GM21717 (cell line): ENCODE results near the gene SELENOW.
"Not testable (repeated sequence)": the region's sequence is repeated elsewhere in the genome, so short reads cannot be mapped to it uniquely, and the experiment has no call there.

ENCODE experiments used
- ATAC-seq: cut with Tn5 transposase; IDR thresholded peaks from one replicate; pipeline ENCODE4 v1.9.1; 2021; ENCODE audit warnings: mild to moderate bottlenecking, moderate library complexity; ENCODE audit not compliant: unreplicated experiment

Gene SELENOW

DNA sequence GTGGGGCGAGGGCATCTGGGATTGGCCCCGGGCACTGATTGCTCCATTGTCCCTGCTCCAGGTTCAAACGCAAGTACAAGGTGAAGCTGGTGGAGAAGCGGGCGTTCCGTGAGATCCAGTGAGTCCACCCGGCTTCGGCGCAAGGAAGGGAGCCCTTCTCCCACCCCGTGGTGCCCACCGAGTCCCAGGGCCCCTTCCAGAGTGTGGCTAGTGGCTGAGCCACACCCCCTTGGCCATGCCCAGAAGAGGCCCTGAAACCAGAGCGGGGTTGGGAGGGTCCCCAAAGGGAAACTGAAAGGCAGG lies 21.9 kb upstream of the SELENOW start:
- no peak for ATAC-seq

DNA sequence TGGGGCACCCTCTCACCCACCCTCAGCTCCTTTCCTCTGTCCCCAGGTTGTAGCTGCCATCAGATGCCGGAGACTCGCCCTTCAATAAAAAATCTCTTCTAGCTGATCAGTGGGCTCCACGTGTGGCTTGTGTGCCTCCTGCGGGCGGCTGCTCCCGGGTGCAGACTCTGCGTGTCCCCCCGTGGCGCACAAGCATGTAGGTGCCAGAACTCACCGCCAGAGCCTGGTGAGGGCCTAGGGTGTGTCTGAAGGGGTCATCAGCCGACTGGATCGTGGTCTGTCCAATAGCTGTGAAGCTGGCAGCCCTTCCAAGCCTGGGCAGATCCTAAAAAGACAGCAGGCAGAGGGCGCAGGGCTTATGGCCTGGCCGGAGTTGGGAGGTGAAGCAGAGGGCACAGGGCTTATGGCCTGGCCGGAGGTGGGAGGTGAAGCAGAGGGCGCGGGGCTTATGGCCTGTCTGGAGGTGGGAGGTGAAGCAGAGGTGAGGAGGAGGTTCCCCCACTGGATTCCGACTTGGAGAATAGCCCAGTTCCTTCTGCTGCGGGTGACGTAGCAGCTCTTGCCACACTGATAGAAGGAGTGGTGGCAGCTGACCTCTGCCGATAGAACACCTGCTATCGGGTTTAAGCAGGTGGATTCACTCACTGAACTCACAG lies 21.4 kb upstream of the SELENOW start:
- ATAC-seq = no peak

DNA sequence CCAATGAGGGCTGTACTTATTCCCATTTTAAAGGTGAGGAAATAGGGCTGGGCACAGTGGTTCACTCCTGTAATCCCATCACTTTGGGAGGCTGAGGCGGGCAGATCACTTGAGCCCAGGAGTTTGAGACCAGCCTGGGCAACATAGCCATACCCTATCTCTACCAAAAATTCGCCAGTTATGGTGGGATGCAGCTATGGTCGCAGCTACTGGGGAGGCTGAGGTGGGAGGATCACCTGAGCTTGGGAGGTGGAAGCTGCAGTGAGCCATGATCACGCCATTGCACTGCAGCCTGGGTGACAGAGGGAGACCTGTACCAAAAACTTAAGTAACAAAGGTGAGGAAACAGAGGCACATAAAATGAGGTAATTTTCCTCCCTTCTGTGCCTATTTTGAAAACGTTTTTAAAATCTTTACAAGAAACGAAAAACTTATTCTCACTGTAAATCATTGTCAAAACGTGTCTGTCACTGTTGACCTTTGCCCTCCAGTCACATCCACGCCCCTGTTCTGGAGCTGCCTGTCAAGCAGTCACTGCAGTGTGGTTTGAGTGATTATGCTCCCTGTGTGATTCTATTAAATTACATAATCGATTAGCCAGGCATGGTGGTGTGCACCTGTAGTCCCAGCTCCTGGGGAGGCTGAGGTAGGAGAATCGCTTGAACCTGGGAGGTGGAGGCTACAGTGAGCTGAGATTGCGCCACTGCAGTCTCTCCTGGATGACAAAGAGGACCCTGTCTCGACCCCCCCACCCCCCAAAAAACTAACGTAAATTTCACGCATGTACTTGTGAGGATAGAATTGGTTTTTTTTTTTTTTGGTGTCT lies 20.7 kb upstream of the SELENOW start:
- ATAC-seq = no peak

DNA sequence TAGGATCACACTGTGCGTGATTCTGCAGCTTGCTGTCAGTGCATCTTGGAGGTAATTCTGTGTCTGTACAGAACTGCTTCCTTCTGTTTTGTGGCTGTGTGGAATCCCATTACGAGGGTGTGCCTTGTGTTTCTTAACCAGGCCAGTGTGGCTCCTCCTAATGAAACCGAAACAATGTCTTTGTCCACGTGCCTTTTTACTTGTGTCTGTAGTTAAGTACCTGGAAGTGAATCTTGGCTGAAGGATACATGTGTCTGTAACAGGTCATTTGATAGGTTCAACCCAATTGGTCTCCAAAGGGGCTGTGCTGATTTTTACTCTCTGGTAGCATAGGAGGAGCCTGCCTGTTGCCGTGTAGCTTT lies 20.1 kb upstream of the SELENOW start:
- ATAC-seq = no peak

DNA sequence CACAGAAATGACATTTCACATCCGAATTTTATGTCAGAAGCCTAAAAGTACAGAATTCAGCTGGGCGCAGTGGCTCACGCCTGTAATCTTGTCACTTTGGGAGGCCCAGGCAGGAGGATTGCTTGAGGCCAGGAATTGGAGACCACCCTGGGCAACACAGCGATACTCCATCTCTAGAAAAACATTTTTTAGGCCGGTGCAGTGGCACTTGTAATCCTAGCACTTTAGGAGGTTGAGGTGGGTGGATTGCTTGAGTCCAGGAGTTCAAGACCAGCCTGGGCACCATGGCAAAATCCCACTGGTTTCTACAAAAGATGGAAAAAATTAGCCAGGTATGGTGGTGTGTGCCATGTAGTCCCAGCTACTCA lies 17.9 kb upstream of the SELENOW start:
- ATAC-seq = no peak

DNA sequence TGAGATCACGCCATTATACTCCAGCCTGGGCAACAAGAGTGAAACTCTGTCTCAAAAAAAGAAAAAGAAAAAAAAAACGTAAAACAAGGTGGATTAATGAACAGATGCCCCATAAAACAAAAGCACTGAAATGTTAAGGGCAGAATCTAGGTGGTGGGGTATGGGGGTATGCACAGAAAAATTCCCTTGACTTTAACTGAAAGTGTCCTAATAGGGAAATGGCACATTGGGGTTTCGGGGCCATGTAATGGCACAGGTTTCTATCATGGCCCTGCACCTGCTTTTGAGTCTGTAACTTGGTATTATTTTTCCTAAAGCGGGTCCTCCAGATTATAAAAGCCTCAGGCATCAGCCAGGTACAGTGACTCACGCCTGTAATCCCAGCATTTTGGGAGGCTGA lies 16.9 kb upstream of the SELENOW start:
- no peak for ATAC-seq

DNA sequence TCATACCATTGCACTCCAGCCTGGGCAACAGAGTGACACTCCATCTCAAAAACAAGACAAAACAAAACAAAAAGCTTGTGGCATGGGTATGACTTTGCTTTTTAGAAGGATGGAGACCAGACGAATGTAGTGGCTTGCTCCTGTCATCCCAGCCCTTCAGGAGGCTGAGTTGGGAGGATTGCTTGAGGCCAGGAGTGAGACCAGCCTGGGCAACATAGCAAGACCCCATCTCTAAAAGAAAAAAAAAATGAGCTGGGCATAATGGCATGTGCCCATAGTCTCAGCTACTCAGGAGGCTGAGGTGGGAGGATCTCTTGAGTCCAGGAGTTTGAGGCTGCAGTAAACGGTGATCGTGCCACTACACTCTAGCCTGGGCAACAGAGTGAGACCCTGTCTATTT lies 16.4 kb upstream of the SELENOW start:
- no peak for ATAC-seq

DNA sequence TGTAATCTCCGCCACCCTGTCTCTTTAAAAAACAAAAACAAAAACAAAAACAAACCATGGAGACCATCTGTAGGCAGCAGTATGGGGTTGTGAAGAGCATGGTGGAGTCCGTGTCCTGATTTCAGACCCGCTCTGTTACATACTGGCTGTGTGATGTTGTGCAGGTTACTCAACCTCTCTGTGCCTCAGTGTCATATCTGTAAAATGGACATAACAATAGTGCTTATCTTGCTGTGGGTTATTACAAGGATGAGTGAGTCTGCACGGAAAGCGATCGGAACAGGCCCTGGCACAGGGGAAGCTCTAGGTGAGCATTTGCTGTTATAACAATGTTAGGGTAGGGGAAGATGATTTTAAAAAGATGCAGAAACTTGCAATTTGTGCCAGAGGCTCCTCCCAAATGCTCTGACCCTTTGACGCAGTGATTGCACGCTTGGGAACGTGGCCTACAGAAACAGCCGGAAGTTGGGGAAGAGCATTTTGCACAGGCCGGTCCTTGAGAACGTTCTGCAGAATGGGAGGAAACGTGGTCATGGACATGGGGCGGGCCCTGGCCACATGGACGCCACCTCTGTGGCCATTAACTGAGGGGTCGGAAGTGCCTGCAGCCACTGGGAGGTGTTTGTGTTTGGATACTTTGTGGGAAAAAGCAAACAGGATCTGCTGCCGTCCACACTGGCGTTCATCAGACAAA lies 15.7 kb upstream of the SELENOW start:
- no peak for ATAC-seq

DNA sequence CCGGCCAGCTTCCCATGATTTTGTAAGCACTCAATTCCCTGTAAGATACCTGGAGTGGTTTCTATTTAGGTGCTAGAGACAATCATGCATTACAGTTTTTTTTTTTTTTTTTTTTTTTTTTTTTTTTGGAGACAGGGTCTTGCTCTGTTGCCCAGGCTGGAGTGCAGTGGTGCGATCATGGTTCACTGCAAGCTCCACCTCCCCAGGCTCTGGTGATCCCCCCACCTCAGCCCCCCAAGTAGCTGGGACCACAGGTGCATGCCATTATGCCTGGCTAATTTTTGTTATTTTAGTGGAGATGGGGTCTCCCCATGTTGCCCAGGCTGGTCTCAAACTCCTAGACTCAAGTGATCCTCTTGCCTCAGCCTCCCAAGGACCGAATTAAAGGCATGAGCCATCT lies 13.8 kb upstream of the SELENOW start:
- ATAC-seq = not testable (repeated sequence)

DNA sequence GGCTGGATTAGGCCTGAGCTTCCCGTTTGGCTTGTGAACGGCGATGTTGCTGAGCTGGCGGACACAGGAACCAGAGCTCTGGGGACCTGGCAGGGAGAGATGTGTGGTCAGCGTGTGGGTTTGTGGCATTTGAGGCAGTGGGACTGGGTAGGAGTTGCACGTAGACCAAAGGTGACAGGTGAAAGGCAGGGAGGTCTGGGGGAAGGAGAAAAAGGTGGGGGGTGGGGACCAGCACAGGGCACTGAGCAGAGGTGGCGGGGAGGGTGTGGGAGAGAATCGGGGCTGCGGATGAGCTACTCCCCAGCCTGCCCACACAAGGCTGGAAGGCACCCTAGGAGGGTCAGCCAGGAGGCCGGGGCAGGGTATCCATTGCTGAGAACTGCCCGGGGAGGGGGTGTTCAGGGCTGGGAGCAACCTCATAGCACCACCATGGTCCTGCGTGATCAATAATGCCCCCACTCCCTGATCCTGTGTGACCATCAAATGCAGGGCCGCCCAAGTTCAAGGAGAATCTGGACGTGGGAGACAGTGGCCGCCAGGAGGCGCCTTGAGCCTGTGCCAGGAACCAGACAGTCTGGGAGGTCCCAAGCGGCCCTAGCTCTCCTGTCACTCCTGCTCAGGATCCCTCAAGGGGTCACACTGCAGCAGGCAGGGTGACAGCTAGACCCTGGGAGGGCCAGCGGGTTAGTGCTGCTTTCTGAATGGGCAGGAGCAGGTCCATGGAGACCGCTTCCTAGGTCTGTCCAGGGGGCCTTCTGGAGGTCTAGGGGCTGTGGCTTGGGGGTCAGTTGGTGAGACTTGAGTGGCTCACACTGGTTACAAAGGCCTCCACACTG lies 12.8 kb upstream of the SELENOW start:
- ATAC-seq = no peak

DNA sequence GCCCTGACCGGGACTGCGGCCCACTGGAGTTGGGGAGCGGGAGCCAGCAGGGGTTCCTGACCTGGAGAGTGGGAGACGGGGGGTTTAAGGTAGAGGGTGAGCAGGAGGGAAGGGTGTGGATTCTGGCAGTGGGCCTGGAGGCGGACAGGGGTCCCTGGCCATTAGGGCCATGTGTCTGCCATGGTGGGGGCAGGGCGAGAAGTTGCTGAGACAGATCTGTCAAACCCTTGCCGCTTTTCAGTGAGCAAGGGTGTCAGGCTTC lies 12.2 kb upstream of the SELENOW start:
- ATAC-seq = no peak

DNA sequence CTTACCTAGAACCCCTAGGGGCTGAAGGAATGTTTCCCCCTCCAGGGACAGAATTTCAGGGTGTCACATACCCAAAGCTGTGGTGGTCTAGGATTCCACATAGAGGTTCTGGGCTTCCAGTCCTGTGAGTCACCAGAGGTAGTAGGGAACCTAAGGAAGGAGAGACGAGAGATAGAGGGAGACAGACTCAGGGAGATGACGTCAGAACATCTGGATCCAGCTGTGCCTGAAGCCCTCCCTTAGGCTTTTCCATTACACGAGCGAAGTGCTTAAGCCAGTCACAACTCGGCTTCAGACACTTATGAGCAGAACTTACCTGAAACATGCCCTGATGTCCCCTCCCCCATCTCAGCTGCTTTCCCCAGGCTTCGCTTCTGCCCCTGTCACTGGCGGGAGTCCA lies 11.8 kb upstream of the SELENOW start:
- ATAC-seq = no peak

DNA sequence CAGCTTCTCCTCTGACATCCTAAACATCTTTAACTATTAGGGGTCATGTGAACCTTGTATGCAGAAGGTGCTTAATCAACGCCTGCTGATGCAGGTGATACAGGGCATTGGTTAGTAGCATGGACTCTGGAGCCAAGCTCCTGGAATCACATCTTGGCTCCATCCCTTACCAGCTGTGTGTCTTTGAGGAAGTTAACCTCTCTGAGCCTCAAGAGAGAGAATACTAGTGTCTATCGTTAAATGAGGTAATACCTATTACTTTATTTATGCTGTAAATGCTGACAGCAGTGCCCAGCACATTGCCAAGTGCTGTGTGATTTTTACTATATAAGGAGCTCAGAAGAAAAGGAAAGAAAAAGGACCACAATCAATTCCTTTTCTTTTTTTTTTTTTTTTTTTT lies 11.2 kb upstream of the SELENOW start:
- no peak for ATAC-seq

DNA sequence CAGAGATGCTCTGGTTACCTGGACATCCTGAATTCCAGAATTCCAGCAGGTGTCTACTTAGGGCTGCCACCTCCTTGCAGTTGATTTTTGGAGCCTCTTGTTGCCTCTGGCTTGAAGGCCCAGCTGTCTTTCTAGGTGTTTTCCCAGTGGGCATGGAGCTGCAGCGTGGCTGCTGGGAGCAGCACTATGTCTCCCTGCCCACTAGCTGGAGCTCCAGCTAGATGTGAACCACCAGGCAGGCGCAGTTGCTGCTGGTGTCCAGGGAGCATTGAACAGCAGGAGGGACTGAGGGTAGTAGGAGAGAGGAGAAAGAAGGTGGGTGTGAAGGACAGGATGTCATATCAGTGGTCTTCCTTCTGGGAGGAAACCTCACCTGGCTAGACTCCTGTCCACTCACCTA lies 9.9 kb upstream of the SELENOW start:
- no peak for ATAC-seq

DNA sequence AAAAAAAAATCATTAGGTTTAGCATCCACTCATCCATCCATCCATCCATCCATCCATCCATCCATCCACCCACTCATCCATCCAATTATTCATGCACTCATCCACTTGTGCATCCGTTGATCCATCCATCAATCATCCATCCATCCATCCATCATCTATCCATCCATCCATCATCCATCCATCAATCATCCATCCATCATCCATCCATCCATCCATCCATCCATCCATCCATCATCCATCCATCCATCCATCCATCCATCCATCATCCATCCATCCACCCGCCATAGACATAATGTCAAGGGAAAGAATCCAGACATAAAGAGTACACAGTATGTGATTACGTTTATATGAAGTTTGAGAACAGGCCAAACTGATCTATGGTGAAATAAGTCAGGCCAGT lies 9.0 kb upstream of the SELENOW start:
- no peak for ATAC-seq

DNA sequence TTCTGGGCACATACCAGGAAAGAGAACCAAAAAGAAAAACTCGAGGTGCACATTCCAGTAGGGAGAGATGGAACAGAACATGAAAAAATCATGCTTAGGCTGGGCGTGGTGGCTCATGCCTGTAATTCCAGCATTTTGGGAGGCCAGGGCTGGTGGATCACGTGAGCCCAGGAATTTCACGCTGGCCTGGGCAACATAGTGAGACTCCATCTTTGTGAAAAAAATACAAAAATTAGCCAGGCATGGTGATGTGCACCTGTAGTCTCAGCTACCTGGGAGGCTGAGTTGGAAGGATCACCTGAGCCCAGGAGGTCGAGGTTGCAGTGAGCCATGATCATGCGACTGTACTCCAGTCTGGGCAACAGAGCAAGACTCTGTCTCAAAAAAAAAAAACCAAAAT lies 7.2 kb upstream of the SELENOW start:
- not testable (repeated sequence) for ATAC-seq

DNA sequence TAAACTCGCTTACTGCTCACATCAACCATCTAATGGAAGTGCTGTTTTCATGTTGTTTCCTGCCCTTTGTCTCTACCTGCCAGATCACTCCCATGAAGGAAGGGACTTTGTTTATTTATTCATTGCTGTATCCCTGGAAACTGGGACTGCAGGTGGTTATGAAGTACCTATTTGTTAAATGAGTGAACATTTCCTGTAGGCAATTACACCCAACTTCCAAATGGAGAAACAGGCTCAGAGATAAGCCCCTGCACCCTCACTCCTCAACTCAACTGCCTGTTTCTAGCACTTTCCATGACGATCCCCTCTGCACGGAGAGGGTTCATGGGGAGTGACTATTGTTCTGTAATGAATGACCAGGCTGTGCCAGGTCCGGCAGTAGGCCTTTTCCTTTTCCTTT lies 1.9 kb upstream of the SELENOW start:
- ATAC-seq = no peak

DNA sequence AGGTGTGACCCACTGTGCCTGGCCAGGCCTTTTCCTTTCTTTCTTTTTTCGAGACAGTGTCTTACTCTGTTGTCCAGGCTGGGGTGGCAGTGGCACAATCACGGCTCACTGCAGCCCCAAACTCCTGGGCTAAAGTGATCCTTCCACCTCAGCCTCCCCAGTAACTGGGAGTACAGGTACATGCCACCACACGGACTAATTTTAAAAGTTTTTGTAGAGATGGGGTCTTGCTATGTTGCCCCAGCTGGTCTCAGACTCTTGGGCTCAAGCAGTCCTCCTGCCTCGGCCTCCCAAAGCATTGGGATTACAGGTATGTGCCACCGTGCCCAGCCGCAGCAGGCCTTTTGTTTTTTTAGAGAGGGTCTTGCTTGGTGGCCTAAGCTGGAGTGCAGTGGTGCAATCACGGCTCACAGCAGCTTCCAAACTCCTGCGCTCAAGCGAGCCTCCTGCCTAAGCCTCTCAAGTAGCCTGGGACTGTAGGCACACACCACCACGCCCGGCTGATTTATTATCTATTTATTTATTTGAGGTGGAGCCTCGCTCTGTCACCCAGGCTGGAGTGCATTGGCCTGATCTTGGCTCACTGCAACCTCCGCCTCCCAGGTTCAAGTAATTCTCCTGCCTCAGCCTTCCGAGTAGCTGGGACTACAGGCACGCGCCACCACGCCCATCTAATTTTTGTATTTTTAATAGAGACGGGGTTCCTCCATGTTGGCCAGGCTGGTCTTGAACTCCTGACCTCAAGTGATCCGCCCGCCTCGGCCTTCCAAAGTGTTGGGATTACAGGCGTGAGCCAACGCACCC lies 1.1 kb upstream of the SELENOW start:
- ATAC-seq = not testable (repeated sequence)

DNA sequence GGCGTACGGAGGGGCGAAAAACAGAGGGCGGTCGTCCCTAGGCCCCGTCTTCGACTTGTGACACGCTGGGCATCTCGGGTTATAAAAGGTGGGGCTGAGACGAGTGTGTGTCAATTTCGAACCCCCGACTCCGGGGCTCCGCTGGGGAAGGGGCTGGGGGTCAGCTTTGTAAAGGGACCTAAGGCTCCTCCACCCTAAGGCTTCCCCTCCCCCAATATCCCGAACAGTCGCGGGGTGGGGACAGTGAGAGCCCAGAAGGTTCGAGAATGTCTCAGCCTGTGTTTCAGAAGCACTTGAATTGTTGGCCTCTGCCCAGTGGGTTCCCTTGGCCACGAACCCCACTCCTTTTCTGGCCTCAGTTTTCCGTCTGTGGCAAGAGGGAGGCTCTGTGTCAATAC lies 450 bp downstream of the SELENOW start:
- ATAC-seq = no peak

DNA sequence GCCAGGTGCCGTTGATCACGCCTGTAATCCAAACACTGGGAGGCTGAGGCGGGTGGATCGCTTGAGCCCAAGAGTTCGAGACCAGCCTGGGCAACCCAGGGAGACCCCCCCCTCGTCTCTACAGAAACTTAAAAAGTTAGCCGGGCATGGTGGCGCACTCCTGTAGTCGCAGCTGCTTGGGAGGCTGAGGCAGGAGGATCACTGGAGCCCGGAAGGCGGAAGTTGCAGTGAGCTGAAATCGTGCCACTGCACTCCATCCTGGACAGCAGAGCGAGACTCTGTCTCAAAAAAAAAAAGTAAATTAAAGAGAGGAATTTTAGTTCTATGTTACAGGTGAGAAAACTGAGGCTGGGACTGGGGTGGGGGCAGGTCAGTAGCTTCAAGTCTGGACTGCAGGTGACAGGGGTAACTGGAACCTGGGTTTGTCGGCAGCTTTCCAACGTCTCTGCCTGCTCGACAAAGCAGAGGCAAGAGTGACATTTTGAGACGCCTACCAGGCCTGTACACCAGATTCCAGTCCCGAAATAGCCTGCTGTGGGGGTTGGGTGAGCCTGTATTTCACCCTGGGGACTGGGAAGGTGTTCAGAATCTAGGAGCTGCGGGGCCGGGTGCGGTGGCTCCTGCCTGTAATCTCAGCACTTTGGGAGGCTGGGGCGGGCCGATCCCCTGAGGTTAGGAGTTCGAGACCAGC lies 1.2 kb downstream of the SELENOW start:
- no peak for ATAC-seq

DNA sequence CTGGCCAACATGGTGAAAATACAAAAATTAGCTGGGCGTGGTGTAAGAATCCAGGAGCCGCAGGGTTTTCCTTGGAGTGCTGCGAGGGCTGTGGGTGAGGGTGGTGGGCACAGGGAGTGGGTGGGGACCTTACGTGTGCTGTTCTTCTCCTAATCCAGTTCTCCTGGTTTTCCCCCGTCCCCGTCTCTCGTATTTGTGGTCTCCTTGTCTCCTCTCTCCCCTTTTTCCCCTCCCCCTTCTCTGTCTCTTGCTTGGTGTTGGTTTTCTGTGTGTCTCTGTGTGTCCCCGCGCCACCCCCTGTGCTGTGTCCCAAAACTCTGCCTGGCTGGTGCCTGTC lies 1.7 kb downstream of the SELENOW start:
- ATAC-seq = no peak
